Fibroblast of skin of right biceps (primary cell): ENCODE measurements around the gene KPNA6.
"Not testable (repeated sequence)": the region's sequence is repeated elsewhere in the genome, so short reads cannot be mapped to it uniquely, and the experiment has no call there.

Source experiments
- DNase-seq: peaks from one replicate; pipeline ENCODE4 v3.0.0-alpha.2; 2013

The KPNA6 gene

GRCh38 chr1:32107742-32108661 is at the start of gene KPNA6:
Gene KPNA6, plus strand, starts transcription at chr1:32108056. Its CDS starts 75 bp downstream, at chr1:32108131.
- DNase-seq: peak; percentile 98

- no peak for DNase-seq
Measured at GRCh38 chr1:32060914-32061313, 46.9 kb upstream of the KPNA6 start.

GRCh38 chr1:32062867-32063230 is 45.0 kb upstream of the KPNA6 start:
- DNase-seq: peak; percentile 33

- peak; percentile 71 for DNase-seq
Measured at GRCh38 chr1:32063261-32063681, 44.6 kb upstream of the KPNA6 start.

- DNase-seq: not testable (repeated sequence)
Measured at GRCh38 chr1:32065613-32066488, 42.0 kb upstream of the KPNA6 start.

GRCh38 chr1:32066489-32066873 is 41.4 kb upstream of the KPNA6 start:
- peak; percentile 88 for DNase-seq

GRCh38 chr1:32068957-32069588 is 38.8 kb upstream of the KPNA6 start:
- DNase-seq: peak; percentile 71

GRCh38 chr1:32071758-32072621 is 35.9 kb upstream of the KPNA6 start:
- DNase-seq: peak; percentile 81

- DNase-seq: peak; percentile 97
Measured at GRCh38 chr1:32072622-32073298, 35.1 kb upstream of the KPNA6 start, which contains the start of gene TMEM39B. Gene TMEM39B, plus strand, starts transcription at chr1:32072939. Its CDS starts 109 bp downstream, at chr1:32073048.

- no peak for DNase-seq
Measured at GRCh38 chr1:32073299-32074229, 34.3 kb upstream of the KPNA6 start.

GRCh38 chr1:32074841-32075240 is 33.0 kb upstream of the KPNA6 start:
- no peak for DNase-seq

- no peak for DNase-seq
Measured at GRCh38 chr1:32077451-32077850, 30.4 kb upstream of the KPNA6 start.

- no peak for DNase-seq
Measured at GRCh38 chr1:32082022-32082421, 25.8 kb upstream of the KPNA6 start.

GRCh38 chr1:32086381-32086780 is 21.5 kb upstream of the KPNA6 start:
- not testable (repeated sequence) for DNase-seq

- DNase-seq: no peak
Measured at GRCh38 chr1:32091176-32091575, 16.7 kb upstream of the KPNA6 start.

- no peak for DNase-seq
Measured at GRCh38 chr1:32091591-32091990, 16.3 kb upstream of the KPNA6 start.

- no peak for DNase-seq
Measured at GRCh38 chr1:32094746-32095521, 12.9 kb upstream of the KPNA6 start.

- DNase-seq: no peak
Measured at GRCh38 chr1:32099426-32099825, 8.4 kb upstream of the KPNA6 start.

GRCh38 chr1:32100359-32100758 is 7.5 kb upstream of the KPNA6 start:
- peak; percentile 26 for DNase-seq
